HG03469 (cell line): ENCODE measurements around the gene DLG1.
A peak's percentile ranks its signal among the peaks of the same experiment; 100 is the strongest.

Experiments used
- ATAC-seq: cut with Tn5 transposase; IDR thresholded peaks from one replicate; pipeline ENCODE4 v1.9.1; 2021; ENCODE audit warnings: mild to moderate bottlenecking, moderate library complexity, moderate number of reproducible peaks; ENCODE audit not compliant: unreplicated experiment

Gene DLG1

DNA sequence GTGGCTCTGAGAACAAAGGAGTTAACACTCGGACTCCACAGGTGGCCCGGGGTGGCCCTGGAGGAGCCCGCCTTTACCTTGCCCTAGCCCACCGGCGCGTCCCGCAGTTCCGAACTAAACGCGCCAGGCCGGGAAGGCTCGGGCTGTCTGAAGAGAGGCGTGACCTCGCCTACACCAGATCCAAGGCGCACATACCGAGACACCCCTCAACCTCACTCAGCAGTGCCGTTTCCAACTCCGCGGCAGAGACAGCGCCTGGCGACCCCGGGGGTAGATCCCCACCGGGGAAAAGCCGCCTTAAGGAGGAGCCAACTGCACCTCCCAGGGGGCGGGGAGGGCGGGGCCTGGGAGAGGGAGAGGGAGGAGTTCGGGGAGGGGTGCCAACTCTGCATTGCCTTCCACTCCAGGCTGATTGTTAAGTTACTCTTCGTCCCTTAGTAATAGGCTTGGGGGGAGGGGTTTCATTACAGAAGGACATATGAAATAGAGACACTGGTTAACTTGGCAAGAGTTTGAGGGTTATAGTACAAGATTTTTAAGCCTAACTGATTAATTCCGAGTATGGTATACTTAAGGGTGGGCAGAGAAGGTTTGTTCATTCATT is at the start of gene DLG1:
TSS of gene DLG1 (minus strand) at position 272 of the 604 bp plus-strand sequence. CDS start 1,408 bp downstream, outside the sequence.
- ATAC-seq, result peak; percentile 30

DNA sequence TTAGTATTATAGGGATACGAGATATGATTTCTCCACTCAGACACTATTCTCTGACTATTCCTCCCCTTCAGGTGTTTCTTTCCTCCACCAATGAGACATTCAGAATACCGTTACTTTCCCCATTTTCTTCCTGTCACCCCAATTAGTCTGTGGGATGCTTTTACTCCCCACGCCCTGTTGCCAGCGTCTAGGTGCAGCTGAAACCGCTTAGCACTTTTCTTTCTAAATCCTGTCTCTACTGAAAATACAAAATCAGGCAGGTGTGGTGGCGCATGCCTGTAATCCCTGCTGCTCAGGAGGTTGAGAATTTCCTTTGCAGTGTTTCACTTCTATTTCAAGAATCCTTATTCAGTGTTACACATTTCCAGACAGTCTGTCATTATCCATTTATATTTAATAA is 49.6 kb upstream of the DLG1 start:
- no peak for ATAC-seq

DNA sequence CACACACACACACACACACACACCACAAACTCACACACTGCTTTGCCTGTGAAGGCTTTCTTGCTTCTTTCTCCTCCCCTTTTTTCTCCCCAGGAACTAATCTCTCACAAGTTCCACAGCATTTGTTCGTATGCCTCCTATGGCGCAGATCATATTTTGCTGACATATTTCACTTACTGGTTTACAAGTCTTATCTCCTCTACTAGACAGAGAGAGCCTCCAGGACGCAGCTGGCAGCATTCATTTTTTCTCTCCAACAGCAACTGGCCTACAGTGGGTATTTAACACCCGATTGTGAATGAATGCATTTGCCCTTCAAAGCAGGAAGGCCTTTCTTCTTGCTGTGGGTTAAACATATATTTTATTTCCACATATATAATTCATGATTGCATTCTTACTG is 47.0 kb upstream of the DLG1 start:
- ATAC-seq, result no peak

DNA sequence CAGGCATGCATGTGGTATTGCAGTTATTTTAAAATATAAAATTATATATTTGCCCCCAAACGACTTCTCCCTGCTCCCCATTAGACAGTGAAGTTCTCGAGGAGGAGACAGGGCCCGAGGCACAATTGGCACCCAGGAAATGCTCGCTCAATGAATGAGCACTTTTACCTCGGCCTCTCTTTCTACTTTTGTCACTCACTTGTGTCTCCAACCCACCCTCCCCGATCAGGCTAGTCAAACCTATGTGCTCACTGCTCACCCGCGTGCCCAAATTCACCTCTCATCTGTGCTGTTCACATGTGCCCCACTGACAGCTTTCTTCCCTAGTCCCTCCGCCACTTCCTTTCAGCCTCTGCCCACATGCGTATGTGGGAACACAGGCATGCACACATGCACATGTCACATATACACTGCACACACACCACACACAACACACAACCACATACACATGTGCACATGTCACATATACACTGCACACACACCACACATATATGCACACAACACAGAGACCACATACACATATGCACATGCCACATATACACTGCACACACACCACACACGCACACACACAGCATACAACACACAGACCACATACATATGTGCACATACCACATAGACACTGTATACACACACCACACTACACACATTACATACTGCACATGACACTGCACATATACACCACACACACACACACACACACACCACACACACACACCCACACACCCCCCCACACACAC is 46.3 kb upstream of the DLG1 start:
- ATAC-seq, result no peak

DNA sequence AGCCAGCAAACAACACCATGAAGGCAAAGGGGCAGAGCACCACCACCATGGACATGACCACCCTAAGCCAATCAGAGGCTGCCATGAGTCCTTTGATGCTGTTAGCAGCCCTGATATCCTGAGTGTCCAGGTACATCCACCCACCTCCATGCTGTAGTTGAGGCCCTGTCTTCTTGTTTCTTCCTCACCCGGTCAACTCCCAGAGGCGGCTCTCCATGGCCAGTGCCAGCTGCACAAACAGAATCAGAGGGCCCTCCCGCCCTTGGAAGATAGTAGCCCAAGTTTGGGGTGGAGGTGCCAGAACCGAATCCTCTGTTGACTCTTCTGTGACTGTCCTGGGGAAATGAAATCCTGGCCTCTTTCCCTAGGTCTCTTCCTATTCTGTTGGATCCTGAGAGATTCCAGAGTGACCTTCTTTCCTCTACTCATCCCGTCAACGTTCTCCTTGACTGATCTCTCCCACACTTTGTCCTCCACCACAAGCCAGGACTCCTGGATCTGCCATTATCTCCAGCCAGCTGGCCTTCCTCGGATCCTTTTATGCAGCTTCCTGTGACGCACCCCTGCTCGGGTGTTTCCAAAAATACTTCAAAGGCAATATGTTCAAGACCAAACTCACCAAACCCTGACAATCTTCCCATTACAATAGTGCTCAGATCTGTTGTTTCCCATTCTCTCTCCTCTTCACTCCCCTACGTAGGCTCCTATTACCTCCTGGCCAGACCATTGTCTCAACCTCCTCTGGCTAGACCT is 45.4 kb upstream of the DLG1 start:
- ATAC-seq, result no peak

DNA sequence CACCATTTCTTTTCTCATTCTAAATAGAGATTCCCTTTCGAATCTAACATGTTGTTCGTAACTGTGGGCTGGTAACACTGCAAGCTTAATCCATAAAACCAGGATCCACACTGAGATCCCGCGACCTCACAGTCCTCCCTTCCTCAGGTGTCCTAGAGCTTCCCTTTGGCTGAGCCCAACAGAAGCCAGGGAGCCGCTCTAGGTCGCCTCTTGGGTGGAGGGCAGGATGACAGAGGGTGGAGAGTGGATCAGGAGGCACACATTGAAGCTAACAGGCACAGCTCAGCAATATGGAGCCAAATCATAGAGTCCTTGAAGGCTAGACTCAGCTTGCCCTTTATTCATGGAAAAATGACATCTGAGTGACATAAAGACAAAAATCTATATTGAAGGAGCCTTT is 44.7 kb upstream of the DLG1 start:
- no peak for ATAC-seq

DNA sequence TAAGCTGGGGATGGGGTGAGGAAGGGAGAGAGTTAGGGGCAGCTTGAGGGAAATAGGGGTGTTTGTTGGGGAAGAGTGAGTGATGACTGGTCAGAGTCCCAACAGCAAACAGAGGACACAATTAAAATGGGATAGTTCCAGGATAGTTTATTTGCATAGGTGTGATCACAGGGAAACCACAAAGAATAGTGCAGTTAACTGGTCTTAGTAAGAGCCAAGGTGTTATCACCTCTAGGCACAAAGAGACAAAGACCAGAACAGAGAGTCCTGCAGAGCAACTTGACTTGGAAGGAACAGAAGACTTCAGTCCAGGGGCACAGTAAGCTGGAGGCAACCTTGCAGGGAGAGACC is 42.1 kb upstream of the DLG1 start:
- no peak for ATAC-seq

DNA sequence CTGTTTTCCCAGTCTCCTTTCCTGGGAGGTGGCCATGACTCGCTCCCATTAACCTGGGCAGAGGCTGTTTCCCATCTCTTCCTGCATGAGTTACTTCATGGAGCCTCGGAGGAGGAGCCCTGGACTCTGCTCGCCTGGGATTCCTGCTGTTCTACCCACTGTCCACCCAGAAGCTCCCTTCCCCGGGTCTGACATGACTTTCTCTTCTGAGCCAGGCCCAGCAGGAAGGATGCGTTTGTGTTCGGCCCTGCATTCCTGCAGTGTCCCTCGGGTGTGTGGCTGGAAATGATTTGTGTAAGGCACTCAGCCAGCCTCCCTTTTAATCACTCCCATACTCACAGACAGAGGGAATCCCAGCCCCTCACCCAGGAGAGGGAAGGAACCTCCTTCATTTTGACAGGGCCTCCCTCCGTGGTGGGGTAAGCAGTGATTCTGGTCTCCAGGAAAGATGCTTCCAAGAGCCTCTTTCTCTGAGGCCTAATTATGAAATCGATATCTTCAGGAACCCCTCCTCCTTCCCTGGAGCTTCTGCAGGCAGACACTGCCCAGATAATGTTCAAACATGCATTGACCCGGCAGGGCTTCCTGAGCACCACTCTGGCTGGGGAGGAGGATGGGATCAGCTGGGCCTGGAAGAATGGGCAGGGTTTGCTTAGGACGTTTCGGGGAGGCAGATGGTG is 41.6 kb upstream of the DLG1 start:
- no peak for ATAC-seq

DNA sequence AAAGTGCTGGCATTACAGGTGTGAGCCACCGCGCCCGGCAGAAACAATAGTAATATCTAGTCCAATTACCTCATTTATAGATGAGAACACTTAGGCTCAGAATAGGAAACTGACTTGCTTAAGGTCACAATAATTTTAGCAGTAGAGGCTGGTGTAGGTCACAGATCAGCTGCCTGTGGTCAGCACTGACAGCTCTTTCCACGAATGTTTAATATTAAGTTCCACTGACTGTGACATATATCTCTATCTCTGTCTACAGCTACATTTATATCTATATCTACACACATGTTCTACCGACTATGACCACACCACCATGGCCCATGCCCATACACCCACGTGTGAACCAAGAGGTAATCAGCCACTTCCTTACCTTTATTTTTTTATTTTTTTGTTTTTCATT is 40.2 kb upstream of the DLG1 start:
- ATAC-seq, result no peak

DNA sequence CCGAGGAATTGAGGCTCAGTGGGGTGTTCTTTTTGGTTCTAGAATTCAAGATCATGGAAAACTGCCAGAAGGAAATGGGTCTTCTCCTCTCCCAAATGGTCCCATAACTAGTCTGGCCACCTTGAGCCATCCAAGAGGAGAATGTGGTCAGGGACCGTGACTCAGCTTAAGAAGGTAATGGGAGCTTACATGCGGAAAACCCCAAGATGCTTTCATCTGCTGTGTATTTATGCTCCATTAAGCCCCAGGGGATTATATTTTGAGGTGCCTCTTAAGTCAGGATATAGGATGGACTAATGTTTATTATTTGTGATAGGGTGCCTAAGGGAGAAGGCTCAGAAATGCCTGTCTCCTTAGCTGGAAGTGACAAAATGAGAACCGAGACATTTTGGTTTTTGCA is 39.2 kb upstream of the DLG1 start:
- no peak for ATAC-seq

DNA sequence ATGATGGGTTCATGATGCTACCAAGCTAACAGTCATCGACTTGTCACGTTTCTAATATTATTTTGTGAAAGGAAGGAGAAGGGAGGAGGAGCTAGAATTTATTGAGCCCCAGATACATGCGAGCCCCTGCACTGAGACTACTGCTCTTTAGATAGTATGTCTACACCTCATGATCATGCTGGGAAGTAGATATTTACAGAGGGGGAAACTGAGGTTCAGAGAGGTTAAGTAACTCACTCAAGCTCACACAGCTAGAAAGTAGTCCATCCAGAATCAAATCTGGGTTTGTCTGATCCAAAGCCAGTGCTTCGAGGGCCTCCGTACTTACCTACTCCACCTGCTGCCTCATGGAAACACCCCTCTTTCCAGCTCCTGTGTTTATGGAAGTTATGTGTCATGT is 38.8 kb upstream of the DLG1 start:
- ATAC-seq, result no peak

DNA sequence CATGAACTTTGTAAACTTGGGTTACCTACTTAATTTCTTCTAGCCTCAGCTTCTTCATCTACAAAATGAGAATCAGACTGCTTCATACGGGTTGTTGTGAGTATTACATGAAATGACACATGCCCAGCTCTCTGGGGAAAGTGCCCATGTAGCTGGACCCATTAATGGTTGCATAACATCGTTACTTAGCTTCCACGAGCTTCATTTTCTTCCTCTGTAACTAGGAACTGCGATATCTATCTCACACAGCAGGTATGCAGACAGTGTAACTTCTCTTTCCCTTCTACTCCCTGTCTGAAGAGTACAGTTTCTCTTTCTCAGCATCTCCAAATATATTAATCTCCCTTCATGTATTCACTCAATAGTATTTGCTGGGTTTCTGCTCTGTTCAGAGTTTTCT is 37.9 kb upstream of the DLG1 start:
- ATAC-seq, result no peak

DNA sequence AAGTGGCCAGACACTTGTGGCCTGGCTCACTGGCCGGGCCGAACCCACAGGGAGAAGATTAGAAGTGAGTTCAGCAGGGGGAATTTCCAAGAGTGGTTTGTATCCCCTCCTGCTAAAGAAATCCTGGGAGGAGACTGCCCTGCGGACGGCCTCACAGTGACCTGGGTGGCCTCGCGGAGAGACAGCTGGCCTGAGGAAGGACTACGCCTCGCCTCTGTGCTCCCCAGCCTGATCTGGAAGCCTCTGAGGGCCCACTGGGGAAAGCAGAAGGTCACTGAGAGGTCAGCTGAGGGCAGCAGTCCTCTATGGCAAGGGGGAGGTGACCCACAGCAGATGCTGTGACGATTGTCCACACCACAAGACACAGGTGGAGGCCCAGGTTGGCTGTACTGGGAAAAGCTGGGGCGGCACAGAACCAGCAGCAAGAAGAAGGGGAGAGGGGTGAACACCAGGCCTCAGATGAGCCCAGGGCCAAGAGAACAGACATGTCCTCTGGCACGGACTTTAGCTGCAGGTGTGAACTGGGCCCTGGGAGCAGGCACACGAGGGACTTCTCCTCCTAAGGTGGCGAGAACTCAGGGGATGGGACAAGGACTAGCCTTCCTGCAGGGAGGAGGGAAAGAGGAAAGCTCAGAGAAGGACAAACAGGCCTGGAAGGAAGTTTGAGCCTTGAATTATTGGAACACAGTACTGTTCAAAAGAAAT is 37.2 kb upstream of the DLG1 start:
- no peak for ATAC-seq

DNA sequence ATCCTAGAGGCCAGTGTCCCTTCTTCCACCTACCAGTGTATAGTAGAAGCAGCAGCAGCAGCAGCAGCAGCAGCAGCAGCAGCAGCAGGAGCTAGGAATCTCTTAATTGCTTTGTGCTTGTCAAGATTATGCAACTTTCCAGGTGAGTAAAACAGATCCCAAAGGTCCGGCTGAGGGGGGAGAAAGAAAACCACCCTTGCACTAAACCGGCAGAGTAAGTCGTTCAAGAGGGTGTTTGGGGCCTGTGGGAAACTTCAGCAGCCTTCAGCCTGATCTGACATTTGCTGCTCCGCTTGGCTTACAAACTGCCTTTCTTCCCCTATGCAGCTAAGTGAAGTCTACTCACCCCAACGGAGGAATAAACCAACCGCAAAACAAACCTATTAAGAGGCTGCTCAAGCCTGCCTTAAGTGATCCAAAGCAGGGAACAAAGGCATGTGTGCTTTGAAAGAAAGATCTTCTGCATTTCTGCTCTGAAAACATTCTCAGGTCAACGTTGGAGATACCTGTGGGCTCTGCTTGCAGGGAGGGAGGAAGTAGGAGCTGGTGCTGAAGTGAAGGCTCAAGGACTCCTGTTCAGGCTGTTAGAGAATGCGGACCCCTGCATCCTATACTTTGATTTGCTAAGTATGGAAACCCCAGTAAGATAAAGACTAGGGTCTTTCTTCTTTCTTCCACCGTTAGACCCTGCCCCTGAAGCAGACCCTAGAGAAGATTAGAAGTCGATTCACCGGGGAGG is 35.7 kb upstream of the DLG1 start:
- ATAC-seq, result no peak

DNA sequence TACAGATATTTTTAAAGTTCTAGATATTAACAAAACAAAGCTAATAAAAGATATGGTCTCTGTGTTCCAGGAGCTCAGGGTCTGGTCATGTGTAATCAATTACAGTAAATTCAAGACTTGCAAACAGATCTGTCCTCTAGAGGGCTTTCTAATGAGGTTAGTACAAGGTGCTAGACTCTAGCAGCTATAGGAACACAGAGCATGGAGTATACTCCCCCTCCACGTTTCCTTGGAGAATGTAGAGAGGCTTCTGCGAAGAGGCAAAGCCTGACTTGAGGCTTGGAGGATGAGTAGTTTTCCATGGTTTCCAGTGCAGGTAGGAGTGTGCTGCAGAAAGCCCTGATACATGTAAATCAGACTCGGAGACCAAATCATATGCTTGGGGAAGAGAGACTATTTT is 32.7 kb upstream of the DLG1 start:
- ATAC-seq, result no peak

DNA sequence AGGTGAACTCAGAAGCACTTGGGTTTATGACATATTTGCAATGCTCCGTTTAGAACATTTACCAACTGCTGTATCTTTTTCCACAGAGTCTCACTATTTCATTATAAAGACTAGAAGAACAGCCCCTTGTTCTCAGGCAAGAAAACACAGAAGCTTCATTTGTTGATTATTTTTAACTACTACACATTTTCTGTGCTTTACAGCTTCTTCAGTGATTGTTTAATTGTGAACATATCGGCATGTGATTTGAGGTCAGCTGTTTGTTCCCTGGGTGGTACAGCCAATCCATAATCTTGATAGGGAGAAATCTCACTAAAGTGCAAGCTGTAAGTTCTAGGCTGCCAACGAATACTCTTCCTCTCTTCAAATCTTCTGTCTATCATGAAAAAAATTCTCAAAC is 31.0 kb upstream of the DLG1 start:
- ATAC-seq, result no peak

DNA sequence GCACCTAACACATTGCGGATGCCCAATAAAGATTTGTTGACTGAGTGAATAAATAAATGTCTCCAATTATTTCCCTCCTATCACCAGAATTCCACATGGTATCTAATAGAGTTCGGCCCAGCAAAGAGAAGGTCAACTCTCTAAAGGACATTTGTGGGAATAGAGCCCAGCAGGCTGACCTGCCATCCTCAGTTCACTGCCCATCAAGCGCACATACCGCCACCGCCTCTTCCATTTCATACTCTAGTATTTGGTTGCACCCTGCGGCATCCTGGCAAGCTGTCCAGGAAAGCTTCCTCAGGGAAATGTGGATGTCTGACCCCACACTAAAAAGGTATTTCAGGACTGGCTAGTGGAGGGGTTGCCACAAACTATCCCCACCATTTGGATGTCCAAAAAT is 29.8 kb upstream of the DLG1 start:
- ATAC-seq, result no peak

DNA sequence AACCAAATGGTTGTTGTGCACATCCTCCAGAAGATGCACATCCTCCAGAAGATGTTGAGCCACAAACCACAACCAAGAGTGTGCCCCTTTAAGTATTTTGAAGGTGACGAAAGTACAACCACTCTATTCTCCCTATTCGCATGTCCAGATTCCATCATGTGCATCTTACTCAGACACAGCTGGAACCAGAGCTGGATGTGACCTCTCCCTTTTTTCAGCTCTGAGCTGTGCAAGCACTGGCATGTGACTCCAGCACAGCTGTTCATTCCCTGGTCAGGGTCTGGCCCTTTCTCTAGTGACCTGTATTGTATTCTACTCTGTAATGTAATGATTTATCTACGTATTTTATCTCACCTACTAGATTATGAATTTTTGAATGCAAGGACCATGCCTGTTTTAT is 29.3 kb upstream of the DLG1 start:
- no peak for ATAC-seq

DNA sequence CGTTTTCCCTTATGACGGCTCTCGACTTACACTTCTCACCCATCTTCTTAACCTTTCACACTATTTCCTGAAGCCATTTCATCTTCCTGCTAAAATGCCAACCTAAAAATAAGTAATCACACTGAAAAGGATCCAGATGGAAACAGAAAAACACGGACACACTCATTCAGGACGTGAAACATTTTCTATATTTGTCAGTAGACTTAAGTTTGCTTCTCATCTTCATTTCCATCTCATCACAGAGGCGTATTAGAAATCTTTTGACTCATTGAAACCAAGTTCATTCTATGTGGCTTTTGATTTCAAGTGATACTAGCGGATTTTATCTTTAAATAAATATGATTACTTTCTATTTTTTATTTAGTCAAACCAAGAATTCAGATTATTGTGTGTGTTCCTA is 27.4 kb upstream of the DLG1 start:
- no peak for ATAC-seq

DNA sequence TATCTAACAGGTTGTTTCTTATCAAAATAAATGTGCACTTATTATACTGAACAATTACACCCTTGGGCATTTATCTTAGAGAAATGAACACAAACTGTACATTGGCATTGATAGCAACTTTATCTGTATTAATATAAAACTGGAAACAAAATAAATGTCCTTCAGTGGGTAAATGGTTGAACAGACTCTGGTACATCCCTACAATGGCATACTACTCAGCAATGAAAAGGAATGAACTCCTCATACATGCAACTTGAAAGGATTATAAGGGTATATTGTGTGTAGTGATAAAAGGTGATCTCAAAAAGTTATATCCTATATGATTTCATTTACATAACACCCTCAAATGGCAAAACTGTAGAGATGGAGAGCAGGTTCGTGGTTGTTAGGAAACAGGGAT is 23.7 kb upstream of the DLG1 start:
- ATAC-seq, result no peak
